Metanephros (tissue), 2 donors: ENCODE measurements around the gene IQGAP3. TPM values are rescaled to one million over a fixed set of nuclear protein-coding genes. Genes with fewer than 3 reads are reported as not detected.

Experiments
- small RNA-seq: library from RNA; depleted of rRNA; stranded (forward); fragments of <200 nt; gene quantifications from one replicate; pipeline ENCODE3, GENCODE V24; 2014; ENCODE audit warnings: low replicate concordance
- total RNA-seq: library from RNA; depleted of rRNA; stranded (reverse); fragments of >200 nt; gene quantifications from one replicate; pipeline ENCODE4 v1.2.3, GENCODE V29; 2014

Gene IQGAP3, protein sequence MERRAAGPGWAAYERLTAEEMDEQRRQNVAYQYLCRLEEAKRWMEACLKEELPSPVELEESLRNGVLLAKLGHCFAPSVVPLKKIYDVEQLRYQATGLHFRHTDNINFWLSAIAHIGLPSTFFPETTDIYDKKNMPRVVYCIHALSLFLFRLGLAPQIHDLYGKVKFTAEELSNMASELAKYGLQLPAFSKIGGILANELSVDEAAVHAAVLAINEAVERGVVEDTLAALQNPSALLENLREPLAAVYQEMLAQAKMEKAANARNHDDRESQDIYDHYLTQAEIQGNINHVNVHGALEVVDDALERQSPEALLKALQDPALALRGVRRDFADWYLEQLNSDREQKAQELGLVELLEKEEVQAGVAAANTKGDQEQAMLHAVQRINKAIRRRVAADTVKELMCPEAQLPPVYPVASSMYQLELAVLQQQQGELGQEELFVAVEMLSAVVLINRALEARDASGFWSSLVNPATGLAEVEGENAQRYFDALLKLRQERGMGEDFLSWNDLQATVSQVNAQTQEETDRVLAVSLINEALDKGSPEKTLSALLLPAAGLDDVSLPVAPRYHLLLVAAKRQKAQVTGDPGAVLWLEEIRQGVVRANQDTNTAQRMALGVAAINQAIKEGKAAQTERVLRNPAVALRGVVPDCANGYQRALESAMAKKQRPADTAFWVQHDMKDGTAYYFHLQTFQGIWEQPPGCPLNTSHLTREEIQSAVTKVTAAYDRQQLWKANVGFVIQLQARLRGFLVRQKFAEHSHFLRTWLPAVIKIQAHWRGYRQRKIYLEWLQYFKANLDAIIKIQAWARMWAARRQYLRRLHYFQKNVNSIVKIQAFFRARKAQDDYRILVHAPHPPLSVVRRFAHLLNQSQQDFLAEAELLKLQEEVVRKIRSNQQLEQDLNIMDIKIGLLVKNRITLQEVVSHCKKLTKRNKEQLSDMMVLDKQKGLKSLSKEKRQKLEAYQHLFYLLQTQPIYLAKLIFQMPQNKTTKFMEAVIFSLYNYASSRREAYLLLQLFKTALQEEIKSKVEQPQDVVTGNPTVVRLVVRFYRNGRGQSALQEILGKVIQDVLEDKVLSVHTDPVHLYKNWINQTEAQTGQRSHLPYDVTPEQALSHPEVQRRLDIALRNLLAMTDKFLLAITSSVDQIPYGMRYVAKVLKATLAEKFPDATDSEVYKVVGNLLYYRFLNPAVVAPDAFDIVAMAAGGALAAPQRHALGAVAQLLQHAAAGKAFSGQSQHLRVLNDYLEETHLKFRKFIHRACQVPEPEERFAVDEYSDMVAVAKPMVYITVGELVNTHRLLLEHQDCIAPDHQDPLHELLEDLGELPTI (N-terminal part only)
- 11.3 TPM for total RNA-seq

DNA sequence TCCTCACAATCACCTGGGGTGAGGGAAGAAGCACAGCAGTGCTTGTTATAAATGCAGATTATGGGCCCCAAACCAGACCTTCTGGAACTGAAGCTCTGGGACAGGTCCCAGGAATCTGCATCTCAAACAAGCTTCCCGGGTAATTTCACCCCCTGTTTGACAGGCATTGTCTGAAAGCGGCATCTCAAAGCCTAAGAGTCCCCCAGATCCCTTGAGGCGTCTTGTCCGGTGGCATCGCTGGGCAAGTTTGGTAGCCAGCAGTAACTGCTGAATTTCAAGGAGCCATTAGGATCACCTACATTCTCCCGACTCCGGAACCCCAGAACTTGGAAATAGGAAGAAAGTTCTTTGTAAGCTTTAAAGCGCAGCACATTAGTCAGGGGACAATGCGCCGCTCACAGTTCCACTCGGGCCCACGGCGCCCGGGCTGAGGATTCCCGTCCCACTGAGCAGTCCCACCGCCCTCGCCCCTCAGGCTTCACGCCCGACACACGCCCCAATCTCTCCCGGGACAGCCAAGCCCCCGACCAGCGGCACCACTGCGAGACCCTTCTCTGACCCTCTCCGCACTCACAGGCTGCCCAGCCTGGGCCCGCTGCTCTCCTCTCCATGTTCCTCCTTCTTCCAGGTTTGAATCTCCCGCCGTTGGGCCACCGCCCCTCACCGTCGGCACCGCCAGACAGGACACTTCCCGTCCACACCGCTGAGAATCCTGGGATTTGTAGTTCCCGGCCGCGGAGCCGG lies at the start of gene IQGAP3:
Gene IQGAP3, minus strand, starts transcription at position 647 of the 744 bp plus-strand sequence. Its CDS starts 36 bp downstream, at position 611.

DNA sequence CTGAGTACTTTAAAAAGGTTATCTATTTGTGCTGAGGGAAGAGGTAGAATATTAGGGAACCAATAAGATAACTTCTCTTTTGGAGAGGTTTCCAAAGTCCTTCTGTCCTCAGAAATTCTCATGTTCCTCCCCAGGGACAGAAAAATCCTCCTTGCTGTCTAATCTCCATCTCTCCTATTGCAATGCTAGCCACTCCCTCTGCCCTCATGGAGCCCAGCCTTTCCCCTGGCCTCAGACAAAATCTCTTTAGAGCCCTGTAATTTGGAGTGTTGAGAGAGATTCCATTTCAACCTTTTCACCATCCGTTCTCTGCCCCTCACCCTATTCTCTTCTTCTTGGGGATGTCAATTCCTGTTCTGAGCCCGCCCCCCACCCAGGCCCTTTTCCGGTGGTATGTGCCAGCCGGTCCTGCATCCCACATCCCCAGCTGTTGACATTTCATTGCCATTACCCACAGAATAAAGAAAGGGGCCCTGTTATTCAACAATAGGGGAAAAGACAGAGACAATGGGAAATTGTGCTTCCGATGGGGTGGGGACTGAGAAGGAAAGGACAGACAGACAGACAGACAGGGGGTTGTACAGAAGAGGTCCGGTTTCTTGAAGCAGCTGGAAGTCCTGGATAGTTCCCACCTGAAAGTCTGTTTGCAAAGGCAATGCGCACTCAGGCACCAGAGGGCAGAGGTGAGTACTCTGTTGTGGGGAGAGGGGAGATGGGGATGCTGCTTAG lies 46.7 kb upstream of the IQGAP3 start, which contains the start of gene HAPLN2:
Gene HAPLN2, plus strand, starts transcription at position 563 of the 729 bp plus-strand sequence. CDS start 4,076 bp downstream, outside the sequence.

DNA sequence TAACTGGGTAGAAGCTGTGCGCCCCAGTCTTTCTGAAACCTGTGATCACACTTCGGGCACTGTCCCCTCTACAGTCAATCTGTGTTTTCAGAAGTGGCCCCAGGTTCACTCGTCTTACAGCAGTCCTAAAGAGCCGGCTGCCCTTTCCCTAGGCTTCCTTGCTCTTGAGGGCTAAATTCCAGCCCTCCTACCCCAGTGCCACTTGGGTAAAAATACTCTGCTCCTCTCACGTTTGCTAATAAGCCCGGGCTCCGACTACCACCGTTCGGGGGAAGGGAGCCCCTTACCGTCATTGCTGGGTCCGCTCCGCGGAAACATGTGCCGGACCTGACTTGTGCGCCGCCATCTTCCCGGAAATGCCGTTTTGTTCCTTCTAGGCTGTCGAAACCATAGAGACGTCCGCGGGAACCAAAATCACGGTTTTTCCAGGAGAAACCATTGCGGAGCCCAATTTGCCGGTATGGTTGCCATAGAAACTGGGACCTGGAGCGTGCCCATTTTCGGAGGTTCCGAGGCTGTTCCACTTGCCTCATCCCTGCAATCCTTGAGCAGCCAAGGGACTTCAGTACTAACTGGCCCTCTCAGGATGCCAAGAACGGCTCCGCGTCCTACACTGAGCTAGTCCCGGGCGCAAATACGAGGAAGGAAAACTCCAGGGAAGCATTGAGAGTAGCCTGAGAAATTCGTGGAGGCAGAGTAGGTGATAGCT lies 28.9 kb upstream of the IQGAP3 start, which contains the start of gene GPATCH4:
Gene GPATCH4, minus strand, starts transcription at position 358 of the 709 bp plus-strand sequence.

DNA sequence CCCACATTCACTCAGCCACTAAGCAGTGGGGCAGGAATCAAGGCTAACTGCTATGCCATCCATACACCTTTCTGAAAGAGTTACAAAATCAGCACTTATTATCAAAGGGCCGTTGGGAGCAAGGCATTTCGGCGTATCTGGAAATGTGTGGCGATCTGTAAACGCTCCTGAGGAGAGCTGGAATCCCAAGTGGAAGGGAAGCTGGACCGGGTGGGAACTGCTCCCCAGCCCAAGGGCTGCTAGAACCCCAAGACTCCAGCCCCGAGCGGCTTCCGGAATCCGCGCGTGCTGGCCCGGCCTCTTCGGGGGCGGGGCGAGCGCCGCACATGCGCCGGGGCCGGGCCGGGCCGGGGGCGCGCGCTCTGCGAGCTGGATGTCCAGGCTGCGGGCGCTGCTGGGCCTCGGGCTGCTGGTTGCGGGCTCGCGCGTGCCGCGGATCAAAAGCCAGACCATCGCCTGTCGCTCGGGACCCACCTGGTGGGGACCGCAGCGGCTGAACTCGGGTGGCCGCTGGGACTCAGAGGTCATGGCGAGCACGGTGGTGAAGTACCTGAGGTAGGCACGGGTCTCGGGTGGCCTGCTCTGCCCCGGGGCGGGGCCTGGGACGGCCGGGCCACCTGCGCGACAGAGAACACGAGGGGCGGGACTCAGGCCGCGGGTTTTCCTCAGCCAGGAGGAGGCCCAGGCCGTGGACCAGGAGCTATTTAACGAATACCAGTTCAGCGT lies 19.2 kb upstream of the IQGAP3 start, which contains the start of gene NAXE:
Gene NAXE, plus strand, starts transcription at position 345 of the 726 bp plus-strand sequence. Its CDS starts 29 bp downstream, at position 374.

DNA sequence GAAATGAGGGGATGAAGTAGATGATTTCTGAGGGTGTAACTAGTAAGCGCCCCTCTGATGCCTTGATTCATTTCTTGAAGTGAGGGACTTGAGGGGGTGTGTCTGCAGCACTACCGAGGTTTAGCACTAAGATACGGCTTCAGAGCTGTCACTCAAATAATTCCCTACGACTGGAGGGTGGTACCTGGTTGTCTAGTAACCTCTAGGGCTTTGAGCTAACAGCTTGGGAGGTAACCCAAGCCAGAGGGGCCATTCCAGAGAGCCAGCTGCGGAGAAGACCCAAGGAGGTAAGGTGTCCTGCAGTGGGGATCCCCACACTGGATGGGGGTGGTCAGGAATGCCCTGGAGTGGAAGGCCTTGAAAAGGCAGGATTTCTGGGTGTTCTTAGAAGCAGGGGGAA lies 7.1 kb upstream of the IQGAP3 start, which contains the start of gene TTC24:
Gene TTC24, plus strand, starts transcription at position 252 of the 400 bp plus-strand sequence. CDS start 1,642 bp downstream, outside the sequence.

DNA sequence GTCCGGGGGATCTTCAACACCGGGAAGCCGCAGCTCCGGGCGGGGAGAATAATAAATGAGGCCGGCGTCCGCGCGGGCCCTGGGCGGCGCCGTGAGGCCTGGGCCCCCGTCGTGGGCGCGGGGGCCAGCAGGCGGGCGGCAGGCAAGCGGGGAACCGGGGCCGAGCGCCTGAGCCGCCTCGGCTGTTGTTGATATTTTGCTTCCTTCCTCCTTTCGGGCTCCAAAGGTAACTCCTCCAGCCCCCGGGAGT lies 71.9 kb downstream of the IQGAP3 start, which contains the start of gene MEF2D:
Gene MEF2D, minus strand, starts transcription at position 233 of the 250 bp plus-strand sequence. CDS start 17,483 bp downstream, outside the sequence.

Small RNA genes lying within 50 kb of the gene (small RNA-seq; reads per million reads assigned to genes)
- not detected for gene RF00019

Other genes starting within 250 kb of the IQGAP3 start
- 204 TPM for gene CCT3, start 234.3 kb downstream of the IQGAP3 start, total RNA-seq
- not detected for gene TSACC, start 234.0 kb downstream of the IQGAP3 start, total RNA-seq
- 7.6 TPM for gene RHBG, start 203.4 kb downstream of the IQGAP3 start, total RNA-seq
- gene MEF2D, start 71.8 kb downstream of the IQGAP3 start, total RNA-seq: 31.0 TPM
- gene TTC24, start 7.2 kb upstream of the IQGAP3 start, total RNA-seq: 0.58 TPM
- gene NAXE, start 19.2 kb upstream of the IQGAP3 start, total RNA-seq: 53.7 TPM
- 9.6 TPM for gene GPATCH4, start 28.9 kb upstream of the IQGAP3 start, total RNA-seq
- 0.29 TPM for gene HAPLN2, start 46.9 kb upstream of the IQGAP3 start, total RNA-seq
- gene BCAN, start 69.6 kb upstream of the IQGAP3 start, total RNA-seq: 0.18 TPM
- 62.2 TPM for gene NES, start 104.8 kb upstream of the IQGAP3 start, total RNA-seq
- 17.1 TPM for gene CRABP2, start 133.0 kb upstream of the IQGAP3 start, total RNA-seq
- gene METTL25B, start 155.9 kb upstream of the IQGAP3 start, total RNA-seq: 22.9 TPM
- gene ISG20L2, start 156.2 kb upstream of the IQGAP3 start, total RNA-seq: 13.3 TPM
- gene MRPL24, start 168.5 kb upstream of the IQGAP3 start, total RNA-seq: 40.3 TPM
- gene HDGF, start 179.1 kb upstream of the IQGAP3 start, total RNA-seq: 107 TPM
- gene PRCC, start 195.0 kb upstream of the IQGAP3 start, total RNA-seq: 33.2 TPM
- gene SH2D2A, start 244.3 kb upstream of the IQGAP3 start, total RNA-seq: 0.64 TPM